ENCODE data around the gene HOXC5. TPM values are rescaled to one million over a fixed set of nuclear protein-coding genes. Genes with fewer than 3 reads are reported as not detected.

HOXC5 gene
- polyA plus RNA-seq, 2 of the 4 experiments (the other 2 are of a cell fraction): 0.41 to 0.98 TPM

- ChIA-PET CTCF (interaction anchor here (0.9 to 27.9 kb wide), 7 partner anchors 8 to 288 kb away, joined by 3 to 476 read pairs (median 4); partner anchors contain the start of genes HOXC4, HOXC5 and SMUG1), POLR2A (no interaction called here)
- FAIRE-seq (no peak), DNase-seq (ENCODE audit: low read depth in 1 of 2, low spot score in 1 of 2) (no peak), ATAC-seq (no peak)
- no peak overlapping the region for H3K27ac ChIP-seq
- H3K9me3 ChIP-seq: no peaks in the 10 kb centered on the region
- no peak overlapping the region for H3K4me3 ChIP-seq
- TF ChIP-seq RCOR1 (IDR thresholded peaks at IDR 0.05; ENCODE audit: low read depth, low read length): no peak
- no peak for TF ChIP-seq HES2 (IDR thresholded peaks at IDR 0.05)
- TF ChIP-seq NFE2L2 (conservative IDR thresholded peaks at IDR 0.05; ENCODE audit: low read length): no peak
- no peak for TF ChIP-seq EP300 (IDR thresholded peaks at IDR 0.05)
- no peak for TF ChIP-seq MYC (IDR thresholded peaks at IDR 0.05; ENCODE audit: borderline replicate concordance, low read length)
- no peak for TF ChIP-seq KDM1A (IDR thresholded peaks at IDR 0.05; ENCODE audit: low read depth)
- TF ChIP-seq FOSB (CRISPR knock-in tag; IDR thresholded peaks at IDR 0.05): no peak
- no peak for TF ChIP-seq CHD2 (IDR thresholded peaks at IDR 0.05; ENCODE audit: low read length, partially characterized antibody)
- no peak for TF ChIP-seq ESRRA (IDR thresholded peaks at IDR 0.05; ENCODE audit: borderline replicate concordance, low read length)
- TF ChIP-seq, protein P1, sequence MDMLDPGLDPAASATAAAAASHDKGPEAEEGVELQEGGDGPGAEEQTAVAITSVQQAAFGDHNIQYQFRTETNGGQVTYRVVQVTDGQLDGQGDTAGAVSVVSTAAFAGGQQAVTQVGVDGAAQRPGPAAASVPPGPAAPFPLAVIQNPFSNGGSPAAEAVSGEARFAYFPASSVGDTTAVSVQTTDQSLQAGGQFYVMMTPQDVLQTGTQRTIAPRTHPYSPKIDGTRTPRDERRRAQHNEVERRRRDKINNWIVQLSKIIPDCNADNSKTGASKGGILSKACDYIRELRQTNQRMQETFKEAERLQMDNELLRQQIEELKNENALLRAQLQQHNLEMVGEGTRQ (IDR thresholded peaks at IDR 0.05): no peak
- no peak for TF ChIP-seq HEYL (CRISPR knock-in tag; IDR thresholded peaks at IDR 0.05)
- TF ChIP-seq BHLHE40 (IDR thresholded peaks at IDR 0.05; ENCODE audit: low read depth, low read length): no peak
- no peak for TF ChIP-seq RFX5 (IDR thresholded peaks at IDR 0.05)
- no peak overlapping the region for H3K4me2 ChIP-seq
- no peaks in the 10 kb centered on the region for H3K4me1 ChIP-seq
Observed at GRCh38 chr12:54045401-54045800, 12.6 kb downstream of the HOXC5 start.

- no peaks in the 10 kb centered on the region for H3K9me3 ChIP-seq
- 78% methylated on average over 16 of the region's 16 CpGs for WGBS (ENCODE audit: missing lambda C conversion rate)
- ATAC-seq: no peak
- no peak for DNase-seq (ENCODE audit: low read depth in 1 of 2, low spot score in 1 of 2)
- no peaks in the 10 kb centered on the region for H3K4me1 ChIP-seq
- H3K4me2 ChIP-seq: no peak overlapping the region
- FAIRE-seq: no peak
- no peak overlapping the region for H3K4me3 ChIP-seq
- no peak overlapping the region for H3K27ac ChIP-seq
- TF ChIP-seq MAZ (IDR thresholded peaks at IDR 0.05; ENCODE audit: borderline replicate concordance, low read depth, low read length) (no peak), E2F6 (IDR thresholded peaks at IDR 0.05; ENCODE audit: borderline replicate concordance, low read depth) (no peak), HEYL (CRISPR knock-in tag; IDR thresholded peaks at IDR 0.05) (no peak), MYC (IDR thresholded peaks at IDR 0.05; ENCODE audit: borderline replicate concordance, low read length) (no peak), HES2 (IDR thresholded peaks at IDR 0.05) (no peak), ATOH8 (CRISPR knock-in tag; IDR thresholded peaks at IDR 0.05; ENCODE audit: low read depth) (no peak), JUN (IDR thresholded peaks at IDR 0.05) (no peak), CTCF (IDR thresholded peaks at IDR 0.05) (no peak), HOXB5 (CRISPR knock-in tag; IDR thresholded peaks at IDR 0.05) (no peak), ESRRA (IDR thresholded peaks at IDR 0.05; ENCODE audit: borderline replicate concordance, low read length) (no peak), POLR2AphosphoS2 (conservative IDR thresholded peaks at IDR 0.05; ENCODE audit: low read length) (no peak), CBX2 (IDR thresholded peaks at IDR 0.05; ENCODE audit: borderline replicate concordance, low read depth) (no peak)
- TF ChIP-seq, protein P1 (IDR thresholded peaks at IDR 0.05): no peak
- ChIA-PET CTCF (interaction anchor here (1.0 to 27.9 kb wide), 3 partner anchors 13 to 167 kb away, joined by 3 to 476 read pairs (median 18); partner anchors contain the start of genes HOXC5 and SMUG1), POLR2A (no interaction called here)
Observed at GRCh38 chr12:54045868-54046521, 13.1 kb downstream of the HOXC5 start.
